Osteoblast (primary cell): ENCODE data around the gene TIE1. TPM values are rescaled to one million over a fixed set of nuclear protein-coding genes. Genes with fewer than 3 reads are reported as not detected.
A peak's percentile ranks its signal among the peaks of the same experiment; 100 is the strongest.

Experiments
- DNase-seq: peaks from one replicate; pipeline ENCODE4 v3.0.0; 2011; ENCODE audit warnings: low spot score, mixed read lengths; ENCODE audit not compliant: insufficient read length; ENCODE audit errors: missing footprints
- H2AFZ ChIP-seq: 2 replicates; pipeline ENCODE4 v1.6.0; 2011; ENCODE audit warnings: mild to moderate bottlenecking, low read length
- H3K27ac ChIP-seq: 2 replicates; pipeline ENCODE4 v1.5.1; 2011; ENCODE audit warnings: mild to moderate bottlenecking, low read depth, low read length, moderate library complexity
- H3K27me3 ChIP-seq: 2 replicates; pipeline ENCODE4 v1.6.0; 2012; ENCODE audit warnings: mild to moderate bottlenecking, control low read depth, inconsistent platforms, low read length, moderate library complexity; ENCODE audit not compliant: insufficient read depth
- H3K36me3 ChIP-seq: 2 replicates; pipeline ENCODE4 v1.5.1; 2011; ENCODE audit warnings: mild to moderate bottlenecking, low read length, control low read depth, moderate library complexity; ENCODE audit not compliant: insufficient read depth
- H3K4me1 ChIP-seq: 2 replicates; pipeline ENCODE4 v1.5.1; 2011; ENCODE audit warnings: mild to moderate bottlenecking, low read length, control low read depth, moderate library complexity; ENCODE audit not compliant: insufficient read depth
- H3K4me2 ChIP-seq: 2 replicates; pipeline ENCODE4 v1.6.0; 2011; ENCODE audit warnings: mild to moderate bottlenecking, low read length; ENCODE audit not compliant: insufficient read depth
- H3K4me3 ChIP-seq: fragments of 200-600 bp; sonication (generic); 3 replicates; pipeline ENCODE4 v1.5.1; 2012; ENCODE audit warnings: mild to moderate bottlenecking, low read length, inconsistent platforms; ENCODE audit not compliant: insufficient read depth
- H3K79me2 ChIP-seq: 2 replicates; pipeline ENCODE4 v1.6.0; 2012; ENCODE audit warnings: mild to moderate bottlenecking, low read length, control low read depth, inconsistent platforms; ENCODE audit not compliant: insufficient read depth
- H3K9me3 ChIP-seq: 2 replicates; pipeline ENCODE4 v1.5.1; 2011; ENCODE audit warnings: low read depth, low read length, control low read depth
- H4K20me1 ChIP-seq: 2 replicates; pipeline ENCODE4 v1.6.0; 2012; ENCODE audit warnings: mild to moderate bottlenecking, low read length, control low read depth; ENCODE audit not compliant: insufficient read depth
- CTCF ChIP-seq: IDR thresholded peaks from 2 replicates; pipeline ENCODE4 v1.5.1; 2011; ENCODE audit warnings: mild to moderate bottlenecking, low read depth, low read length, moderate library complexity; ENCODE audit errors: extremely low read depth
- total RNA-seq: library from RNA; depleted of rRNA; stranded (reverse); fragments of >200 nt; gene quantifications from 2 replicates; pipeline ENCODE4 v1.2.3, GENCODE V29; 2012

The TIE1 gene
- total RNA-seq, 1 donor = not detected

- no peak for TF ChIP-seq CTCF
- no peak overlapping the region for H3K4me3 ChIP-seq
These were observed 24.6 kb downstream of the TIE1 start for GRCh38 chr1:43325381-43325780.

GRCh38 chr1:43327549-43328292 lies 26.9 kb downstream of the TIE1 start:
- no peak for DNase-seq
- H3K9me3 ChIP-seq = no peaks in the 10 kb centered on the region

More at GRCh38 chr1:43325381-43325780, 24.6 kb downstream of the TIE1 start:
- H3K4me1 ChIP-seq = peaks cover 8% of the 10 kb centered on the region
- no peak for DNase-seq
- H3K27me3 ChIP-seq = no peaks in the 10 kb centered on the region
- H4K20me1 ChIP-seq = no peaks in the 10 kb centered on the region
- H2AFZ ChIP-seq = no peak overlapping the region
- no peak overlapping the region for H3K4me2 ChIP-seq
- no peaks in the 10 kb centered on the region for H3K79me2 ChIP-seq
- no peaks in the 10 kb centered on the region for H3K9me3 ChIP-seq
- H3K36me3 ChIP-seq = no peaks in the 10 kb centered on the region
- no peak overlapping the region for H3K27ac ChIP-seq

GRCh38 chr1:43329995-43330751 lies 29.4 kb downstream of the TIE1 start:
- no peaks in the 10 kb centered on the region for H4K20me1 ChIP-seq
- TF ChIP-seq CTCF = no peak
- peak overlapping the region; percentile 48 for H3K27ac ChIP-seq
- H3K4me2 ChIP-seq = peak overlapping the region; percentile 39
- no peaks in the 10 kb centered on the region for H3K36me3 ChIP-seq
- peaks cover 14% of the 10 kb centered on the region for H3K4me1 ChIP-seq
- no peaks in the 10 kb centered on the region for H3K79me2 ChIP-seq
- no peaks in the 10 kb centered on the region for H3K9me3 ChIP-seq
- H2AFZ ChIP-seq = peak overlapping the region; percentile 89
- peak; percentile 98 for DNase-seq
- H3K27me3 ChIP-seq = no peaks in the 10 kb centered on the region
- no peak overlapping the region for H3K4me3 ChIP-seq

More at GRCh38 chr1:43327549-43328292, 26.9 kb downstream of the TIE1 start:
- Histone ChIP-seq H3K4me2 (no peak overlapping the region), H3K4me3 (no peak overlapping the region), H4K20me1 (no peaks in the 10 kb centered on the region), H3K4me1 (peaks cover 14% of the 10 kb centered on the region), H3K27me3 (no peaks in the 10 kb centered on the region), H3K79me2 (no peaks in the 10 kb centered on the region), H3K27ac (no peak overlapping the region), H2AFZ (no peak overlapping the region), H3K36me3 (no peaks in the 10 kb centered on the region)
- no peak for TF ChIP-seq CTCF

- no peaks in the 10 kb centered on the region for H4K20me1 ChIP-seq
- TF ChIP-seq CTCF = no peak
- H3K36me3 ChIP-seq = no peaks in the 10 kb centered on the region
- no peaks in the 10 kb centered on the region for H3K27me3 ChIP-seq
- no peaks in the 10 kb centered on the region for H3K9me3 ChIP-seq
- H3K4me1 ChIP-seq = peaks cover 14% of the 10 kb centered on the region
- H2AFZ ChIP-seq = no peak overlapping the region
- H3K4me2 ChIP-seq = no peak overlapping the region
- H3K4me3 ChIP-seq = no peak overlapping the region
- DNase-seq = no peak
- no peak overlapping the region for H3K27ac ChIP-seq
- no peaks in the 10 kb centered on the region for H3K79me2 ChIP-seq
These were observed 30.9 kb downstream of the TIE1 start for GRCh38 chr1:43331688-43332087.
